Measurements from ENCODE around the gene RSPH1.

The RSPH1 gene

GRCh38 chr21:42481169-42481568, 14.9 kb downstream of the RSPH1 start:
- Histone ChIP-seq H3K4me3 (ENCODE audit: low read length) (no peak overlapping the region), H3K9me3 (ENCODE audit: insufficient read depth, low read depth, low read length) (no peaks in the 10 kb centered on the region), H3K9ac (ENCODE audit: low read depth, low read length) (no peak overlapping the region), H3K36me3 (ENCODE audit: insufficient read depth, low read length) (no peaks in the 10 kb centered on the region), H3K27me3 (ENCODE audit: insufficient read depth, low read length) (no peaks in the 10 kb centered on the region), H3K4me1 (ENCODE audit: insufficient read depth, low read length) (no peaks in the 10 kb centered on the region), H3K27ac (ENCODE audit: low read depth, low read length) (no peak overlapping the region)
- 97% methylated on average over 1 of the region's 4 CpGs for WGBS

DNA sequence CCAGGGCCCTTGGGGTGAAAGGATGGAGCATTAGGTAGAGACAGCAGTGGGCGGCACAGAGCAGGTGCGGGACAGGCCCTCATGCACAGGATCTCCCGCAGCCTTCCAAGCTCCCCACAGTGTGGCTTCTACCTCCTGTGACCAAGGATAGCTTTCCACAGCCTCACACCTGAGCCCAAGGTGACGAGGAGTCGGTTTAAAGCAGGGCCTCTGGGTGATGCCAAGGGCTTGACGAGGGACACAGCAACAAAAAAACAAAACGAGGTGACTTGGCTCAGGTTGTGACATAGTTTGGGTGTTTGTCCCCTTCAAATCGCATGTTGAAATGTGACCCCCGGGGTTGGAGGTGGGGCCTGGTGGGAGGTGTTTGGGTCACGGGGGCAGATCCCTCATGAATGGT, 15.3 kb downstream of the RSPH1 start:
- H3K27me3 ChIP-seq (ENCODE audit: insufficient read depth, low read length): no peaks in the 10 kb centered on the region
- no peak overlapping the region for H3K4me3 ChIP-seq (ENCODE audit: low read length)
- H3K9ac ChIP-seq (ENCODE audit: low read depth, low read length): no peak overlapping the region
- H3K36me3 ChIP-seq (ENCODE audit: insufficient read depth, low read length): no peaks in the 10 kb centered on the region
- no peak overlapping the region for H3K27ac ChIP-seq (ENCODE audit: low read depth, low read length)
- H3K9me3 ChIP-seq (ENCODE audit: insufficient read depth, low read depth, low read length): no peaks in the 10 kb centered on the region
- WGBS: 89% methylated on average over 10 of the region's 10 CpGs
- H3K4me1 ChIP-seq (ENCODE audit: insufficient read depth, low read length): no peaks in the 10 kb centered on the region

- Histone ChIP-seq H3K4me1 (ENCODE audit: insufficient read depth, low read length) (peaks cover 3% of the 10 kb centered on the region), H3K36me3 (ENCODE audit: insufficient read depth, low read length) (no peaks in the 10 kb centered on the region), H3K9me3 (ENCODE audit: insufficient read depth, low read depth, low read length) (no peaks in the 10 kb centered on the region), H3K27ac (ENCODE audit: low read depth, low read length) (no peak overlapping the region), H3K27me3 (ENCODE audit: insufficient read depth, low read length) (no peaks in the 10 kb centered on the region), H3K9ac (ENCODE audit: low read depth, low read length) (no peak overlapping the region), H3K4me3 (ENCODE audit: low read length) (no peak overlapping the region)
- WGBS: 82% methylated on average over 5 of the region's 5 CpGs
Observed at GRCh38 chr21:42479582-42479981, 16.4 kb downstream of the RSPH1 start.

- no peaks in the 10 kb centered on the region for H3K27me3 ChIP-seq (ENCODE audit: insufficient read depth, low read length)
- H3K27ac ChIP-seq (ENCODE audit: low read depth, low read length): no peak overlapping the region
- no peaks in the 10 kb centered on the region for H3K36me3 ChIP-seq (ENCODE audit: insufficient read depth, low read length)
- H3K9me3 ChIP-seq (ENCODE audit: insufficient read depth, low read depth, low read length): no peaks in the 10 kb centered on the region
- WGBS: 93% methylated on average over 7 of the region's 7 CpGs
- no peak overlapping the region for H3K4me3 ChIP-seq (ENCODE audit: low read length)
- H3K9ac ChIP-seq (ENCODE audit: low read depth, low read length): no peak overlapping the region
- H3K4me1 ChIP-seq (ENCODE audit: insufficient read depth, low read length): peaks cover 12% of the 10 kb centered on the region
Observed at GRCh38 chr21:42478504-42478903, 17.5 kb downstream of the RSPH1 start.

- H3K27ac ChIP-seq (ENCODE audit: low read depth, low read length): no peak overlapping the region
- H3K9me3 ChIP-seq (ENCODE audit: insufficient read depth, low read depth, low read length): no peaks in the 10 kb centered on the region
- H3K36me3 ChIP-seq (ENCODE audit: insufficient read depth, low read length): no peaks in the 10 kb centered on the region
- no peak overlapping the region for H3K4me3 ChIP-seq (ENCODE audit: low read length)
- 94% methylated on average over 24 of the region's 25 CpGs for WGBS
- peaks cover 12% of the 10 kb centered on the region for H3K4me1 ChIP-seq (ENCODE audit: insufficient read depth, low read length)
- H3K27me3 ChIP-seq (ENCODE audit: insufficient read depth, low read length): no peaks in the 10 kb centered on the region
- H3K9ac ChIP-seq (ENCODE audit: low read depth, low read length): no peak overlapping the region
Observed at GRCh38 chr21:42476388-42477331, 19.4 kb downstream of the RSPH1 start.

DNA sequence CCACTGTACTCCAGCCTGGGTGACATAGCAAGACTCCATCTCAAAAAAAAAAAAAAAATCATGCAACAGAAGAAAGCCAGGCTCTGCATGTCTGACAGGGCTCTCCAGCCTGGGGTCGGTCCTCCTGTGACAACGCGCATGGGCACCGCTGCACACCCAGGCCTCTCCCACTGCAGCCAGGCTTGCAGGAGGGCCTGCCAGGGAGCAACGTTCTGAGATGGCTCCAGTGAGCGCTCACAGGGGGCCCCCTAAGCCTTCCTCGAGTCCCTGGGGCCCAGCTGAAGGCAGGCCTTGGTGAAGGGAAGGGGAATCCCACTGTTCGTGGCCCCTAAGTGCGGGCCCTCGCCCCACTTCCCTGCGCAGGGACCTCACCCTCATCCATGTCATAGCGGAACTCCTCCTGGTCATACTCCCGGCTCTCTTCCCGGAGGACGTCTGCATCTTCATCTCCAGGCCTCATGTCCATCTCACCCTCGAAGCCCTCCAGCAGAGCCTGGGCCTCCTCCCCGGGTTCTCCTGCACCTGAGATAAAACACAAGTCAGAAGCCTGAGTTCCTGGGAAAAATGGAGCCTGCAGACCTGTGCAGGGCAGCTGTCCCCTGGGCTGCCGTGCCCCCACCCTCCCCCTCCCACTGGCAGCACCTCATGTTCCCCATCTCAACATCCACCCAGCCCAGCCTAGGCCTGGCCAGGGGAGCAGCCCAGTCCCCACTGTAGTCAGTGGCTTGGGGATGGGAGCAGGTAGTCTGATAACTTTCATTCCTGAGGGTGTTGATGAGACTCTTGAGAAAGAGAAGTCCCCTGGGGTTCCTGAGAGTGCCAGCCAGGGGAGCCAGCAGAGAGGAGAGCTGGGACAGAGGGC, 20.3 kb downstream of the RSPH1 start:
- Histone ChIP-seq H3K9me3 (ENCODE audit: insufficient read depth, low read depth, low read length) (no peaks in the 10 kb centered on the region), H3K4me1 (ENCODE audit: insufficient read depth, low read length) (peaks cover 12% of the 10 kb centered on the region), H3K27ac (ENCODE audit: low read depth, low read length) (no peak overlapping the region), H3K9ac (ENCODE audit: low read depth, low read length) (no peak overlapping the region), H3K4me3 (ENCODE audit: low read length) (no peak overlapping the region), H3K36me3 (ENCODE audit: insufficient read depth, low read length) (no peaks in the 10 kb centered on the region), H3K27me3 (ENCODE audit: insufficient read depth, low read length) (no peaks in the 10 kb centered on the region)
- WGBS: 93% methylated on average over 18 of the region's 18 CpGs

GRCh38 chr21:42475036-42475435, 21.0 kb downstream of the RSPH1 start:
- H3K9ac ChIP-seq (ENCODE audit: low read depth, low read length): no peak overlapping the region
- H3K36me3 ChIP-seq (ENCODE audit: insufficient read depth, low read length): no peaks in the 10 kb centered on the region
- H3K9me3 ChIP-seq (ENCODE audit: insufficient read depth, low read depth, low read length): no peaks in the 10 kb centered on the region
- WGBS: 89% methylated on average over 7 of the region's 7 CpGs
- no peaks in the 10 kb centered on the region for H3K27me3 ChIP-seq (ENCODE audit: insufficient read depth, low read length)
- peaks cover 12% of the 10 kb centered on the region for H3K4me1 ChIP-seq (ENCODE audit: insufficient read depth, low read length)
- no peak overlapping the region for H3K27ac ChIP-seq (ENCODE audit: low read depth, low read length)
- H3K4me3 ChIP-seq (ENCODE audit: low read length): no peak overlapping the region

DNA sequence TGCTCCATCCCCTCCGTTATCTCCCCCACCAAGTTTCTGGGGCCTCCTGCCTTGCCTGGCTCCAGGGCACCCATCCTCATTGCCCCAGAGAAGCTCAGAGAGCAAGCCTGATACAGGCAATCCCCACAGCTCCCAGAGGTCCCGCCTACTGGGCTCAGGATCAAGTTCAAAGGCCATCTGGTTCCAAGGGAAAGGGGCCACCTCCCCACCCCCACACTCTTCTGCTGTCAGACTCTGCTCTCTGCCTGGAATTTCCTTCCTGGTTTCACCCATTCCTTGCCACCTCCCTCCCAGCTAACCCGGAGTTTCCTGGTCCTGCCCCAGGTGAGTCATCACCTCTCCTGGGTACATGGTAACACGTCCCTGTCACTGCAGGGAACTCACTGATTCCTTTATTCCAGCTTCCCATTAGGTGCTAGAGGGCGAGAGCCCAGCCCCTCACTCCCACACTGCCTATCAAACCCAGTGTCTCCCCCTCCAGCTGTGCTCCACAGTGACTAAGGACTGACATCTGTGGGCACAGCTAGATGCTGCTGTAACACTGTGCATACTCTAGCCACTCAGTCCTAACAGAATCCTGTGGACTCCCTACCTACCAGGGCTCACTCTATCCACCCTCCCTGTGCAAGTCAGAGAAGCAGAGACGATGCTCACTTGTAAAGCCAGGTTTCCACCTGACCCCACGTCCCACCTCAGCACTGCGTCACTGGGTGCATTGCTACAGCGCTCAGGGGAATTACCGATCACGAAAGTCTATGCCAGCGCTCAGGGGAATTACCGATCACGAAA, 21.8 kb downstream of the RSPH1 start:
- Histone ChIP-seq H3K4me3 (ENCODE audit: low read length) (no peak overlapping the region), H3K36me3 (ENCODE audit: insufficient read depth, low read length) (no peaks in the 10 kb centered on the region), H3K4me1 (ENCODE audit: insufficient read depth, low read length) (peaks cover 12% of the 10 kb centered on the region), H3K9me3 (ENCODE audit: insufficient read depth, low read depth, low read length) (no peaks in the 10 kb centered on the region), H3K9ac (ENCODE audit: low read depth, low read length) (no peak overlapping the region), H3K27me3 (ENCODE audit: insufficient read depth, low read length) (no peaks in the 10 kb centered on the region), H3K27ac (ENCODE audit: low read depth, low read length) (no peak overlapping the region)
- 70% methylated on average over 14 of the region's 14 CpGs for WGBS

- Histone ChIP-seq H3K9ac (ENCODE audit: low read depth, low read length) (no peak overlapping the region), H3K27me3 (ENCODE audit: insufficient read depth, low read length) (no peaks in the 10 kb centered on the region), H3K27ac (ENCODE audit: low read depth, low read length) (no peak overlapping the region), H3K36me3 (ENCODE audit: insufficient read depth, low read length) (no peaks in the 10 kb centered on the region), H3K4me3 (ENCODE audit: low read length) (no peak overlapping the region), H3K4me1 (ENCODE audit: insufficient read depth, low read length) (peaks cover 14% of the 10 kb centered on the region), H3K9me3 (ENCODE audit: insufficient read depth, low read depth, low read length) (no peaks in the 10 kb centered on the region)
- 90% methylated on average over 8 of the region's 9 CpGs for WGBS
Observed at GRCh38 chr21:42473498-42474042, 22.5 kb downstream of the RSPH1 start.

DNA sequence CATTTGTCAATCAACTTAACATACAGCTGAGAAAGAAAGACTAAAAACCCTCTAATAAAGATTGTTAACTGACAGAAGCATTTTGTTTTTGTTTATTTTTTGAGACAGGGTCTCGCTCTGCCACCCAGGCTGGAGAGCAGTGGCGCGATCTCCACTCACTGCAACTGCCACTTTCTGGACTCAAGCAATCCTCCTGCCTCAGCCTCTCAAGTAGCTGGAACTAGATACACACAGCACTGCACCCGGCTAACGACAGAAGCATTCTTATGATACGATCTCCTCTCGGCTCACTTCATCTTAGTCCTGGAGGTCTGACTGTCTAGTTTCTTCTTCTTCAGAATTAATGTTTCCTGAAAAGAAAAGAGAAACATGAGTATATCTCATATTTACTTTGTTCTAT, 23.5 kb downstream of the RSPH1 start:
- Histone ChIP-seq H3K4me3 (ENCODE audit: low read length) (no peak overlapping the region), H3K36me3 (ENCODE audit: insufficient read depth, low read length) (no peaks in the 10 kb centered on the region), H3K27me3 (ENCODE audit: insufficient read depth, low read length) (no peaks in the 10 kb centered on the region), H3K27ac (ENCODE audit: low read depth, low read length) (no peak overlapping the region), H3K9ac (ENCODE audit: low read depth, low read length) (no peak overlapping the region), H3K9me3 (ENCODE audit: insufficient read depth, low read depth, low read length) (no peaks in the 10 kb centered on the region), H3K4me1 (ENCODE audit: insufficient read depth, low read length) (peaks cover 24% of the 10 kb centered on the region)
- 86% methylated on average over 7 of the region's 7 CpGs for WGBS

All from HUES64 (cell line).